ENCODE results near the gene WEE2. TPM values are rescaled to one million over a fixed set of nuclear protein-coding genes. Genes with fewer than 3 reads are reported as not detected.

WEE2 gene
- total and polyA plus RNA-seq, 10 donors = 0.04 TPM; not detected in 9

- intact Hi-C loops (cut with DNase I; ENCODE audit: low total_unique reads) = no loop called here
- TF ChIP-seq CTCF (IDR thresholded peaks at IDR 0.05 in 8 of 11, conservative IDR thresholded peaks at IDR 0.05 in 3 of 11) = peak in 4 of 11 experiments; percentile 9 to 37 (median 28)
- peak in 1 of 3 donors; percentile 29 for TF ChIP-seq POLR2AphosphoS5 (IDR thresholded peaks at IDR 0.05)
- TF ChIP-seq POLR2A (IDR thresholded peaks at IDR 0.05) = no peak
- H3K36me3 ChIP-seq = peaks cover 0 to 66% (median 17%) of the 10 kb centered on the region in 6 donors
- 76 to 84% (median 81%) methylated on average over 4 of the region's 4 CpGs for WGBS, 5 donors
- peak overlapping the region in 4 of 8 donors; percentile 25 to 63 (median 27) for H3K27ac ChIP-seq
- no peak overlapping the region for H3K4me3 ChIP-seq
- peaks cover 0 to 27% (median 3%) of the 10 kb centered on the region in 6 donors for H3K4me1 ChIP-seq
- DNase-seq = no peak
- H3K27me3 ChIP-seq (replicated peaks in 1 of 7) = no peaks in the 10 kb centered on the region
- H3K9me3 ChIP-seq = no peaks in the 10 kb centered on the region
Observed at GRCh38 chr7:141674702-141675101, 33.5 kb upstream of the WEE2 start.

- peak overlapping the region in 5 of 8 donors; percentile 17 to 63 (median 26) for H3K27ac ChIP-seq
- H3K4me1 ChIP-seq = peaks cover 0 to 27% (median 3%) of the 10 kb centered on the region in 6 donors
- TF ChIP-seq POLR2A (IDR thresholded peaks at IDR 0.05) = no peak
- no peak for TF ChIP-seq POLR2AphosphoS5 (IDR thresholded peaks at IDR 0.05)
- no peak for TF ChIP-seq CTCF (IDR thresholded peaks at IDR 0.05 in 8 of 11, conservative IDR thresholded peaks at IDR 0.05 in 3 of 11)
- H3K4me3 ChIP-seq = no peak overlapping the region
- DNase-seq = no peak
- no peaks in the 10 kb centered on the region for H3K27me3 ChIP-seq (replicated peaks in 1 of 7)
- H3K36me3 ChIP-seq = peaks cover 0 to 68% (median 17%) of the 10 kb centered on the region in 6 donors
- no peaks in the 10 kb centered on the region for H3K9me3 ChIP-seq
- WGBS, 5 donors = 72 to 79% (median 74%) methylated on average over 6 of the region's 6 CpGs
- intact Hi-C loops (cut with DNase I; ENCODE audit: low total_unique reads) = no loop called here
Observed at GRCh38 chr7:141675436-141676215, 32.5 kb upstream of the WEE2 start.

GRCh38 chr7:141676618-141677017, 31.5 kb upstream of the WEE2 start:
- H3K27ac ChIP-seq = peak overlapping the region in 3 of 8 donors; percentile 7 to 36 (median 25)
- no peaks in the 10 kb centered on the region for H3K9me3 ChIP-seq
- intact Hi-C loops (cut with DNase I; ENCODE audit: low total_unique reads) = no loop called here
- H3K4me3 ChIP-seq = no peak overlapping the region
- TF ChIP-seq POLR2AphosphoS5 (IDR thresholded peaks at IDR 0.05) = no peak
- no peak for TF ChIP-seq CTCF (IDR thresholded peaks at IDR 0.05 in 8 of 11, conservative IDR thresholded peaks at IDR 0.05 in 3 of 11)
- TF ChIP-seq POLR2A (IDR thresholded peaks at IDR 0.05) = no peak
- no peaks in the 10 kb centered on the region for H3K27me3 ChIP-seq (replicated peaks in 1 of 7)
- DNase-seq = no peak
- 43 to 74% (median 64%) methylated on average over 3 of the region's 3 CpGs for WGBS, 5 donors
- H3K36me3 ChIP-seq = peaks cover 0 to 68% (median 17%) of the 10 kb centered on the region in 6 donors
- peaks cover 0 to 27% (median 3%) of the 10 kb centered on the region in 6 donors for H3K4me1 ChIP-seq

- Histone ChIP-seq H3K27me3 (replicated peaks in 1 of 7) (no peaks in the 10 kb centered on the region), H3K4me3 (no peak overlapping the region), H3K9me3 (no peaks in the 10 kb centered on the region), H3K36me3 (peaks cover 0 to 68% (median 24%) of the 10 kb centered on the region in 6 donors), H3K4me1 (peaks cover 0 to 27% (median 0%) of the 10 kb centered on the region in 6 donors), H3K27ac (no peak overlapping the region)
- intact Hi-C loops (cut with DNase I; ENCODE audit: low total_unique reads) = no loop called here
- no peak for TF ChIP-seq CTCF (IDR thresholded peaks at IDR 0.05 in 8 of 11, conservative IDR thresholded peaks at IDR 0.05 in 3 of 11)
- no peak for TF ChIP-seq POLR2A (IDR thresholded peaks at IDR 0.05)
- TF ChIP-seq POLR2AphosphoS5 (IDR thresholded peaks at IDR 0.05) = no peak
- no peak for DNase-seq
Observed at GRCh38 chr7:141679014-141679413, 29.1 kb upstream of the WEE2 start.
